Activated CD8-positive, alpha-beta T cell treated with anti-CD3 and anti-CD28 coated beads for 36 hours (primary cell): ENCODE data around the gene WDR41. TPM values are rescaled to one million over a fixed set of nuclear protein-coding genes. Genes with fewer than 3 reads are reported as not detected.

Source experiments
- ATAC-seq: fragments of 200-7000 bp; cut with Tn5 transposase; one replicate; pipeline ENCODE4 v1.10.0; 2021; ENCODE audit warnings: mild to moderate bottlenecking, moderate library complexity
- CTCF ChIA-PET: fragments of 350-600 bp; sonication (Branson Sonifier 250); formaldehyde crosslinking; loops from one replicate; lab custom pipeline; 2021; ENCODE audit warnings: antibody characterized with exemption; lab: Charles Lee
- POLR2A ChIA-PET: fragments of 350-600 bp; sonication (Branson Sonifier 250); formaldehyde crosslinking; loops from one replicate; lab custom pipeline; 2021; ENCODE audit warnings: antibody characterized with exemption; lab: Charles Lee
- DNase-seq: peaks from one replicate; pipeline ENCODE4 v3.0.0-alpha.2; 2020
- H3K27ac Mint-ChIP-seq: one replicate; pipeline ENCODE4 v1.8.0; 2021; ENCODE audit warnings: mild to moderate bottlenecking, mixed read lengths
- H3K27me3 Mint-ChIP-seq: one replicate; pipeline ENCODE4 v1.8.0; 2021; ENCODE audit warnings: mixed read lengths
- H3K36me3 Mint-ChIP-seq: one replicate; pipeline ENCODE4 v1.8.0; 2021; ENCODE audit warnings: low read depth, mixed read lengths
- H3K4me1 Mint-ChIP-seq: one replicate; pipeline ENCODE4 v1.8.0; 2021; ENCODE audit warnings: low read depth, mixed read lengths
- H3K4me3 Mint-ChIP-seq: one replicate; pipeline ENCODE4 v1.8.0; 2021; ENCODE audit warnings: mild to moderate bottlenecking, moderate library complexity, mixed read lengths
- H3K9me3 Mint-ChIP-seq: one replicate; pipeline ENCODE4 v1.8.0; 2021; ENCODE audit warnings: mixed read lengths
- CTCF ChIP-seq: fragments of 200-600 bp; IDR thresholded peaks from one replicate; pipeline ENCODE4 v1.8.0; 2022; ENCODE audit warnings: antibody characterized with exemption, mild to moderate bottlenecking
- intact Hi-C: fragments of 100-400 bp; cut with micrococcal nuclease; formaldehyde crosslinking; loops from one replicate; pipeline ENCODE4 v1.10.0; 2022
- total RNA-seq, 2 experiments: library from RNA; stranded (reverse); gene quantifications; one replicate each; pipeline ENCODE4 v1.2.3, GENCODE V29; 2021

Gene WDR41
- total RNA-seq, 2 experiments from 2014 or later, result 24.3 to 27.4 TPM

- no peak for DNase-seq
- Mint-ChIP-seq H3K4me1 (no peaks in the 10 kb centered on the region), H3K36me3 (peaks cover 11% of the 10 kb centered on the region), H3K9me3 (no peaks in the 10 kb centered on the region), H3K4me3 (no peak overlapping the region), H3K27me3 (no peaks in the 10 kb centered on the region), H3K27ac (no peak overlapping the region)
- ChIA-PET CTCF (interaction anchor here (0.8 to 1.6 kb wide), 8 partner anchors 11 to 292 kb away, joined by 3 to 5 read pairs (median 3); no protein-coding TSS in a partner anchor), POLR2A (no interaction called here)
- ATAC-seq, result no peak
- intact Hi-C loops, result no loop called here
- TF ChIP-seq CTCF, result no peak
Observed at GRCh38 chr5:77437194-77437593, 54.9 kb downstream of the WDR41 start.

GRCh38 chr5:77431719-77432118 is 60.4 kb downstream of the WDR41 start:
- no peaks in the 10 kb centered on the region for H3K27me3 Mint-ChIP-seq
- no peaks in the 10 kb centered on the region for H3K9me3 Mint-ChIP-seq
- DNase-seq (no peak), ATAC-seq (no peak)
- ChIA-PET CTCF (no interaction called here), POLR2A (no interaction called here)
- H3K27ac Mint-ChIP-seq, result no peak overlapping the region
- no peak overlapping the region for H3K4me3 Mint-ChIP-seq
- intact Hi-C loops, result no loop called here
- H3K36me3 Mint-ChIP-seq, result peaks cover 14% of the 10 kb centered on the region
- no peak for TF ChIP-seq CTCF
- peaks cover 6% of the 10 kb centered on the region for H3K4me1 Mint-ChIP-seq

DNA sequence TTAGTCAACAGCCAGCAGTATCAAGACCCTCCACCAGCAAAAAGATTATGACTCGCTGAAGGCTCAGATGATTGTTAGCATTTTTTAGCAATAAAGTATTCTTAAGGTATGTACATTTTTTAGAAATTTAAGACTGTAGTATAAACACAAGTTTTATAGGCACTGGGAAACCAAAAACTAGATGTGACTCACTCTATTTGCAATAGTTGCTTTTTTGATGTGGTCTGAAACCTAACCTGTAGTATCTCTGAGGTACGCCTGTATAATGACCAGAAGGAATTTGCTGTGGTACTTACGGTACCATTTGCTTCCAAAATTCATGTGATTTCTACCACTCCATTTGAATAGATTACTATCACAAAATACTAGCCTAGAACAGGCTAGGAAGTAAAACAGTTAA is 60.8 kb downstream of the WDR41 start:
- Mint-ChIP-seq H3K4me3 (no peak overlapping the region), H3K27ac (no peak overlapping the region), H3K9me3 (no peaks in the 10 kb centered on the region), H3K4me1 (peaks cover 6% of the 10 kb centered on the region), H3K36me3 (peaks cover 11% of the 10 kb centered on the region), H3K27me3 (no peaks in the 10 kb centered on the region)
- intact Hi-C loops, result no loop called here
- POLR2A ChIA-PET, result no interaction called here
- no peak for TF ChIP-seq CTCF
- CTCF ChIA-PET, result no interaction called here
- ATAC-seq (no peak), DNase-seq (no peak)

DNA sequence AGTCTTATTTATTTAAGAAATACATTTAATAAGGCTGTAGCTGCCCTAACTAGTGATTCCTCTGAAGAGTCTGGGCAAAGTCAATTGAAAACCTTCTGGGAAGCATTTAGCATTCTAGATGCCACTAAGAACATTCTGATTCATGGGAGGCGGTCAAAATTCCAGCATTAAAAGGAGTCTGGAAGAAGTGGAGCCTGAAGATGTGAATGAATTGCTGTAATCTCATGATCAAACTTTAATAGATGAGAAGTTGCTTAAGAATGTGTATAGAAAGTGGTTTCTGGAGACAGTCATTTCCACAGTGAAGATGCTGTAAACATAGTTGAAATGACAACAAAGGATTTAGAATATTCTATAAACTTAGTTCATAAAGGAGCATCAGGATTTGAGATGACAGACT is 61.4 kb downstream of the WDR41 start:
- Mint-ChIP-seq H3K36me3 (peaks cover 9% of the 10 kb centered on the region), H3K4me1 (peaks cover 6% of the 10 kb centered on the region), H3K27me3 (no peaks in the 10 kb centered on the region), H3K9me3 (no peaks in the 10 kb centered on the region), H3K27ac (no peak overlapping the region), H3K4me3 (no peak overlapping the region)
- ChIA-PET POLR2A (no interaction called here), CTCF (no interaction called here)
- intact Hi-C loops, result no loop called here
- DNase-seq (no peak), ATAC-seq (no peak)
- TF ChIP-seq CTCF, result no peak

GRCh38 chr5:77428526-77428925 is 63.6 kb downstream of the WDR41 start:
- H3K27me3 Mint-ChIP-seq, result no peaks in the 10 kb centered on the region
- no peak for TF ChIP-seq CTCF
- DNase-seq (no peak), ATAC-seq (no peak)
- intact Hi-C loops, result no loop called here
- ChIA-PET CTCF (interaction anchor here (1.3 kb wide), 1 partner anchor 9 kb away, joined by 3 read pairs; no protein-coding TSS in a partner anchor), POLR2A (no interaction called here)
- no peaks in the 10 kb centered on the region for H3K9me3 Mint-ChIP-seq
- no peak overlapping the region for H3K27ac Mint-ChIP-seq
- no peak overlapping the region for H3K4me3 Mint-ChIP-seq
- peaks cover 10% of the 10 kb centered on the region for H3K36me3 Mint-ChIP-seq
- H3K4me1 Mint-ChIP-seq, result peaks cover 9% of the 10 kb centered on the region
